ENCODE data around the gene RPL38.

RPL38 gene

DNA sequence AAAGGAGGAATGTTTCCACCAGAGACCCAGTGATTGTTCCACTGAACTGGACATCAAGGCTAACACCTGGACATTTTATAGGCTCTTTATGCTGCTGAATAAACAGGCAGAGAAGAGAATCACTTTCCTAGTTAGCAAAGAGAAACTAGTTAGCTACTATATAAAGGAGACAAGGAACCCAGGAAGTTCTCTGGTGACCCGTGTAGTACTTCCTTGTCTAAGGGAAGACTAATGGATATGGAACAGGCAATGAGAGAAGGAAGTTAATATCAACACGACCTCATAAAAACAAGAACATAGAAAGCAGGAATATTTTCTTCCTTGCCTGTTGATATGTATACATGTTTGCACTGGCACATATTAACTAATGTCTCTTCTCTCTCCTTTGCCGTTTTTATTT is 30.8 kb upstream of the RPL38 start (continued):
- TF ChIP-seq ZNF513 (tag by site-specific recombination; IDR thresholded peaks at IDR 0.05) (no peak), ZNF350 (tag by site-specific recombination; IDR thresholded peaks at IDR 0.05) (no peak)
- TF ChIP-seq, protein P1, sequence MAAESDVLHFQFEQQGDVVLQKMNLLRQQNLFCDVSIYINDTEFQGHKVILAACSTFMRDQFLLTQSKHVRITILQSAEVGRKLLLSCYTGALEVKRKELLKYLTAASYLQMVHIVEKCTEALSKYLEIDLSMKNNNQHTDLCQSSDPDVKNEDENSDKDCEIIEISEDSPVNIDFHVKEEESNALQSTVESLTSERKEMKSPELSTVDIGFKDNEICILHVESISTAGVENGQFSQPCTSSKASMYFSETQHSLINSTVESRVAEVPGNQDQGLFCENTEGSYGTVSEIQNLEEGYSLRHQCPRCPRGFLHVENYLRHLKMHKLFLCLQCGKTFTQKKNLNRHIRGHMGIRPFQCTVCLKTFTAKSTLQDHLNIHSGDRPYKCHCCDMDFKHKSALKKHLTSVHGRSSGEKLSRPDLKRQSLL (tag by site-specific recombination; IDR thresholded peaks at IDR 0.05): no peak

DNA sequence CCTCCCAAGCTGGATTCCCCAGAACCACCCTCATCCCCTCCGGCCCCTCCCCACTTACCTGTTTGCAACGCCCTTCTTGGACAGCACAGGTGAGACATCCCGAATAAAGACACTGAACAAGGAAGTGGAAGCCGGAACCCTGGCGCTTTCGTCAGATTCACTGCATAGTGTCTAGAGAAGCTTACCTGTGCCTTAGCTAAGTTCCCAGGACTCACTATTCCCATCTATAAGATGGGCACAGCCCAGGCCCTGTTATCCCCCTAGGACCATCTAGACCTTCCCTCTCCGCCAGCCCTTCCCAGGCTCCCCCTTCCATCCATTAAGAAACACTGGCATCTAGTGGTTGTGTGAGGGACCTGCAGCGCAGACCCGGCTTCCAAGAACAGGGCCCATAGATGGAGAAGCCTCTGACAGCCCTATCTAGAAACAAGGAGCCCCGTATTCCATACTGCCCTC is 26.9 kb upstream of the RPL38 start:
- CTCF ChIA-PET: interaction anchor here (0.5 to 3.5 kb wide), 29 partner anchors 11 to 806 kb away, joined by 3 to 78 read pairs (median 4); no protein-coding TSS in a partner anchor
- POLR2A ChIA-PET: no interaction called here
- TF ChIP-seq AEBP2 (tag by site-specific recombination; IDR thresholded peaks at IDR 0.05; ENCODE audit: borderline replicate concordance) (no peak), KLF16 (tag by site-specific recombination; IDR thresholded peaks at IDR 0.05) (no peak), MZF1 (tag by site-specific recombination; IDR thresholded peaks at IDR 0.05; ENCODE audit: borderline replicate concordance) (peak; percentile 83; the same call in 1 of the 2 replicates), ZNF248 (tag by site-specific recombination; IDR thresholded peaks at IDR 0.05) (no peak), HOXA7 (CRISPR knock-in tag; IDR thresholded peaks at IDR 0.05; ENCODE audit: borderline replicate concordance) (no peak), KLF10 (tag by site-specific recombination; IDR thresholded peaks at IDR 0.05) (no peak), ZSCAN23 (tag by site-specific recombination; IDR thresholded peaks at IDR 0.05) (no peak), OSR2 (tag by site-specific recombination; IDR thresholded peaks at IDR 0.05) (no peak), SCRT2 (tag by site-specific recombination; IDR thresholded peaks at IDR 0.05) (no peak), ZNF654 (tag by site-specific recombination; IDR thresholded peaks at IDR 0.05; ENCODE audit: low read depth) (peak; percentile 96), ZNF658 (tag by site-specific recombination; IDR thresholded peaks at IDR 0.05) (no peak), ZBTB48 (tag by site-specific recombination; IDR thresholded peaks at IDR 0.05) (no peak), SP7 (tag by site-specific recombination; IDR thresholded peaks at IDR 0.05) (no peak), ZNF2 (tag by site-specific recombination; IDR thresholded peaks at IDR 0.05) (no peak), ZNF311 (tag by site-specific recombination; IDR thresholded peaks at IDR 0.05; ENCODE audit: borderline replicate concordance) (no peak), ZNF76 (tag by site-specific recombination; IDR thresholded peaks at IDR 0.05; ENCODE audit: borderline replicate concordance, low read depth) (no peak), ZNF585B (tag by site-specific recombination; IDR thresholded peaks at IDR 0.05) (no peak), ZNF16 (tag by site-specific recombination; IDR thresholded peaks at IDR 0.05; ENCODE audit: low read depth) (peak; percentile 67), ZBTB20 (tag by site-specific recombination; IDR thresholded peaks at IDR 0.05) (no peak), ZEB2 (tag by site-specific recombination; IDR thresholded peaks at IDR 0.05) (no peak), ZNF501 (tag by site-specific recombination; IDR thresholded peaks at IDR 0.05) (no peak), ZNF169 (tag by site-specific recombination; IDR thresholded peaks at IDR 0.05) (no peak), ZNF555 (tag by site-specific recombination; conservative IDR thresholded peaks at IDR 0.05) (no peak), TRIM28 (IDR thresholded peaks at IDR 0.05; ENCODE audit: borderline replicate concordance, low read length) (no peak), KLF17 (tag by site-specific recombination; IDR thresholded peaks at IDR 0.05) (0 out of 2 replicates have a peak, but pooled peaks have one; percentile 16), BCL11A (tag by site-specific recombination; IDR thresholded peaks at IDR 0.05; ENCODE audit: low read depth) (no peak), ZNF138 (tag by site-specific recombination; IDR thresholded peaks at IDR 0.05; ENCODE audit: borderline replicate concordance) (no peak)
- TF ChIP-seq, protein P2, sequence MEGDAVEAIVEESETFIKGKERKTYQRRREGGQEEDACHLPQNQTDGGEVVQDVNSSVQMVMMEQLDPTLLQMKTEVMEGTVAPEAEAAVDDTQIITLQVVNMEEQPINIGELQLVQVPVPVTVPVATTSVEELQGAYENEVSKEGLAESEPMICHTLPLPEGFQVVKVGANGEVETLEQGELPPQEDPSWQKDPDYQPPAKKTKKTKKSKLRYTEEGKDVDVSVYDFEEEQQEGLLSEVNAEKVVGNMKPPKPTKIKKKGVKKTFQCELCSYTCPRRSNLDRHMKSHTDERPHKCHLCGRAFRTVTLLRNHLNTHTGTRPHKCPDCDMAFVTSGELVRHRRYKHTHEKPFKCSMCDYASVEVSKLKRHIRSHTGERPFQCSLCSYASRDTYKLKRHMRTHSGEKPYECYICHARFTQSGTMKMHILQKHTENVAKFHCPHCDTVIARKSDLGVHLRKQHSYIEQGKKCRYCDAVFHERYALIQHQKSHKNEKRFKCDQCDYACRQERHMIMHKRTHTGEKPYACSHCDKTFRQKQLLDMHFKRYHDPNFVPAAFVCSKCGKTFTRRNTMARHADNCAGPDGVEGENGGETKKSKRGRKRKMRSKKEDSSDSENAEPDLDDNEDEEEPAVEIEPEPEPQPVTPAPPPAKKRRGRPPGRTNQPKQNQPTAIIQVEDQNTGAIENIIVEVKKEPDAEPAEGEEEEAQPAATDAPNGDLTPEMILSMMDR (tag by site-specific recombination; IDR thresholded peaks at IDR 0.05): peak; percentile 74

More for the DNA sequence above, 26.9 kb upstream of the RPL38 start:
- Histone ChIP-seq H3K36me3 (ENCODE audit: control insufficient read depth in 2 of 2, insufficient read depth in 1 of 2, low read length in 2 of 2) (no peaks in the 10 kb centered on the region), H3K4me1 (ENCODE audit: control insufficient read depth, insufficient read depth, low read length) (no peaks in the 10 kb centered on the region; the same call in 1 of the 2 replicates), H3K9me3 (ENCODE audit: control insufficient read depth, insufficient read depth, low read depth, low read length) (no peaks in the 10 kb centered on the region), H3K4me3 (ENCODE audit: low read depth, low read length) (no peak overlapping the region), H3K27ac (ENCODE audit: extremely low read depth, low read depth, low read length) (no peak overlapping the region)

Data from HEK293 (cell line).